ENCODE data around the gene YEATS2.

The YEATS2 gene

DNA sequence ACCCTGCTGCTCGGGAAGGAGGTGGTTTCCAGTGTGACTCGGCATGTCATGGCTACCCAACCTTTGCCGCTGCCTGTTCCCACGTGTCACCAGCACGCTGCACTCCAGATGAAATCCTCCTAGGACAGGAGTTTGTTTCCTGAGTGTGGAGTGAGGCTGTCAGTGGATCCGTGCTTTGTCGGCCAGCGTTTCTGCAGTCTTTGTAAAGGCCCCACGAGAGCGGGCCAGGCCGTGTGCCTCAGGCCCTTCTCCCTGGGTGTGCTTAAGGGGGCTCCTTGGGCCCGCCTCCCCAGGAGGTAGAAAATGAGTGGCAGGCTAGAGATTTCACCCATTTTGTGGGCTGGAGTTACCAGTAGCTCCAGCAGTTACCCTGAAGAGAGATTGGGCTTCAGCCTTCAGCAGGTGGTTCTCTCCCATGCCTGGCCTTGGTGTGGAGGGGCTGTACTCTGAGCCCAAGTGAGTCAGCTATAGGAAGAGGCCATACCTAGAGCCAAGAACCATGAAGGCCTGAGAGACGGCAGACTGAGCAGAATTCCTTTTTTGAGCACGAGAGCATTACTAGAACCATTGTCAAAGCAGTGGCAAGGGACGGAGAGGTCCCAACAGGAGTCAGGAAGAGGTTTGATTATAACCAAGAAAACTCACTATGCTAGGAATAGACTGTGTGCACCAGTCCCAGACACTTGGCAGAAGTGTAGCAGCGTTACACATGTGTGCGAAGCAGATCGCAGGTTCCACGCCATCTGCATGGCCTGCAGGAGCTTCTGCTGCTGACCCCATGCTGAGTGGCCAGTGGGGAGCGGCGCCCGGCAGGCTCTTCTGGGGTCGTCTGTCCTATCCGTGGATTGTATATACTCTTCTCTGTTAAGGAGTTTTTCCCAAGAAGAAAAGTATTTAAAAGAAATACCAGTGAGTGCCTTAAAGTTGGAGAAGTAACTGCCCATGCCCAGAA is 113.3 kb downstream of the YEATS2 start:
- no peak for DNase-seq (ENCODE audit: low read depth in 1 of 2, low spot score in 1 of 2)

DNA sequence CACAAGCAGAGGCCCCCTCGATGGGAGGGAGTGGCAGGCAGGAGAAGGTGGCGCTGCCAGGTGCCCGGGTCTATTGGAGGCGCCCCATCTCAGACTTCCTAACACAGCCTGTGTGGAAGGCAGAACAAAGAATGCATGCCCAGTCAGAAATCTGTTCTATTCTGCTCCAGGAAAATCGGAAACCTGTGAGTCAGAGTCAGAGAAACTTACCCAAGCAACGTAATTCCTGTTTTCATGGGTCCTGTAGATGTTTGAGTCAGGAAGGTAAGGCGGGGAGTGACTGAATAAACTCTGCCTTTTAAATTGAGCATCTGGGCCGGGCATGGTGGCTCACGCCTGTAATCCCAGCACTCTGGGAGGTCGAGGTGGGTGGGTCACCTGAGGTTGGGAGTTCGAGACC is 114.0 kb downstream of the YEATS2 start:
- DNase-seq (ENCODE audit: low read depth in 1 of 2, low spot score in 1 of 2) = no peak

DNA sequence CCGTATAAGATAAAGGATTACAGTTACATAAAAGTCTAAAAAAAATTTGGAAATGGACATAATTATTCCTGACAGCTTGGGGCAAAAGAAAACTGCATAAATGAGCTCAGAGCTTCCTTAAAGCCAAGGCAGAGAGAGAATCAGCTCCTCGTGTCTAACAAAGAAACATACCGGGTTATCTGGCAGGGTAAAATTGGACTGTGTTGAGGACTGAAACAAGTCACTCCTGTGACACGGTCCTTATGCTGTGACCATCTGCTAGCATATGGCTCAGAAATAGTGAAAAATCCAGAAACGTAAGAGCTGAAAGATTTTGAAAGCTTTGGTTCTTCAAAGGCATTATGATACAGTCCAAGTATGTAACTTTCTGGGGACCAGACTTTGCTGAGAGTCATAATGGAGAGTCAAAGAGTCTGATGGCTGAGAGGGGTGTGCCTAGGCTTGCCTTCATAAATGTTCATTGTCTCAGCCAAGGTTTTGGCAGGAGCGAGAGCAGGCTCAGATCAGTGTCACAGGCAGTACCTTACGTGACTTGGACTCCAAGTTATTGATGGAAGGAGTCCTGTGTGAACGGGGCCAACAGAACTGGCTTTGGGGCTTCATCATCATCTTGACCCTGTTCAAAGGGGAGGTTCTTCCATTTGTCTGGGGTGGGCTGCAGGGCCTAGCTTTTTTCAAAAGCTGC is 115.3 kb downstream of the YEATS2 start:
- DNase-seq (ENCODE audit: low read depth in 1 of 2, low spot score in 1 of 2) = no peak

- DNase-seq (ENCODE audit: low read depth in 1 of 2, low spot score in 1 of 2) = no peak
These were observed 116.6 kb downstream of the YEATS2 start for GRCh38 chr3:183814240-183814639.

- no peak for DNase-seq (ENCODE audit: low read depth in 1 of 2, low spot score in 1 of 2)
These were observed 118.0 kb downstream of the YEATS2 start for GRCh38 chr3:183815563-183815940.

DNA sequence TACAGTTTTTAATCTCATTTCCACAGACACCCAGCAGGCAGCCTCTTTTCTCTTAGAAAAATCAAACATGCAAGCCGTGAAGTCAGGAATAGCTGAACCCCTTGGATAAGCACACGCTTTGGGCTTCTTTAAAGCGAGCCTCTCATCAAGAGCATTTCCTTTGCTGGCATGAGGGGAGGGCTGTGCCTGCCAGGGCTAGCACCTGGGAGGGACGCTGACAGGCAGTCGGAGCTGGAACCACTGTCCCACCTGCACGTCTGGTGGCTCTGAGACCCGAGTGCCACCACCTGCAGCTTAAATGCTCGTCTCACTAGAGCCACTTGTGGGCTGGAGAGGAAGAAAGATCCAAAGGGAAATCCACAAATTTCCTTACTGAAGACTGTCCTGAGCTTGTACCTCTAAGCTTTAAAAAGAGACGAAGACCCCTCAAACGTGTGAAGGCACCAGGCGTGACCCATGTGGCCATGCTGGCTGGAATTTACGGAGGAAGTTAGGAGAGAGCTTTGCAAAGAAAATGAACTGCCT is 118.4 kb downstream of the YEATS2 start:
- DNase-seq (ENCODE audit: low read depth in 1 of 2, low spot score in 1 of 2) = no peak

DNA sequence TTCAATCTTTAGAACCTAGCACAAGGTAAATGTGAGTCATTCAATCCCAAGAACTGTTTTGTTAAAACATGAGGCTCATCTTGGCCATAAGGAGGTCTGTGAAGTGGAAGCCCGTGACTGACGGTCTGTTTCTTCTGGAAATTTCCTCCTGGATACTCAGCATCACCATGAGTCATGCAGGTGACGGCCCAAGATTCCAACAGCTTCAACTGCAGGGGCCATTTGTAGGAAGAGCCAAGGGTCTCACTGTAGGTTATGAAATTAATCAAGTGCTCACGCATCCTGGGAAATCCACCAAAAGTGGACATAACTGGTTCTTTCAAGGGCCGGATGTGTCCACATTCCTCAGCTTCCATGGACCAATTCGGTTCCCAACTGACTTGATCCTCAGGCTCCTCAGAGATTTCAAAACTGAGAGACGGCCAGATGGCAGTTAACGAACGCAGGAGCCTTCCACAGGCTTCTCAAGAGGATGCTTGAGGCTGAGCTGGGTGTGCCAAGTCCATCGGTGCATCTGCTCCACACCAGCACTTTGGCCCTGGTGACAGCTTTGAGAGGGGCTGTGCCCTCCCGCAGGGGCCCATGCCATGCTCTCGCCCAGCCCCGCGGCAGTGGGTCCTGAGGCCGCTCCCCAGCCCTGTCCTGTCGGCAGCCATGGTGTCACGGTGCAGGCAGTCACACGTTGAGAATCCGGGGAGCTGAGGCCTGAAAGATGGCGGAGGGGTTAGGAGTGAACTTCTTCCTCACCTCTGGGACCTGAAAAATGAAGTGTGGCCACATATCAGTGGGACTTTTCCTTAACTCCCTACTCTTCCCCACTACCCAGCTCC is 119.3 kb downstream of the YEATS2 start:
- DNase-seq (ENCODE audit: low read depth in 1 of 2, low spot score in 1 of 2) = no peak

GRCh38 chr3:183817639-183818038 is 120.0 kb downstream of the YEATS2 start:
- DNase-seq (ENCODE audit: low read depth in 1 of 2, low spot score in 1 of 2) = no peak

DNA sequence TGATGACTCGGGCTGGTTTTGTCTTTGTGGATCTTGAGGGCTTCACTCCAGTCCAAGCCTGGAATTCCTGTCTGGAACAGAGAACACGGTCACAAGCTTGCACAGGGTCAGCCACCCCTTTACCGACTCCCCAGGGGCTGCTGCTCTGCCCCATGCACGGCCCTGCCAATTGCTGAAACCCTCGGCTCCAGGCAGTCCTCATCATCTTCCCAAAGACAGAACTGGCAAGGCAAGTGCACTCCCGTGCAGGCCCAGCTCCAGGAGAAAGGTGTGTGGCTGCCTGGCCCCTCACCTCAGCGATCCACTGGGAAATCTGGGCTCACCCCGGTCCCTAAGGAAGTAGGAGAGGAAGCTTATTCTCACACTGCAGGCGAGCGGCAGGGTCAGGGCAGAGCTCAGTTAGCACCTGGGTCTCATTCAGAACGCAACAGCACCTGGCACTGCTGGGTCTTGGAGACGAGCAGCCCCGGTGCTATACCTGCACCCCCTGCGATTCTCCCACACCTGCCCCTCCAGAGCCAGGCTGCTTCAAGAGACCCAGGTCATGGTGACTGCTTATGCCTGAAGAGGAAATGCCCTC is 120.5 kb downstream of the YEATS2 start:
- no peak for DNase-seq (ENCODE audit: low read depth in 1 of 2, low spot score in 1 of 2)

- no peak for DNase-seq (ENCODE audit: low read depth in 1 of 2, low spot score in 1 of 2)
These were observed 121.4 kb downstream of the YEATS2 start for GRCh38 chr3:183818706-183819624.

DNA sequence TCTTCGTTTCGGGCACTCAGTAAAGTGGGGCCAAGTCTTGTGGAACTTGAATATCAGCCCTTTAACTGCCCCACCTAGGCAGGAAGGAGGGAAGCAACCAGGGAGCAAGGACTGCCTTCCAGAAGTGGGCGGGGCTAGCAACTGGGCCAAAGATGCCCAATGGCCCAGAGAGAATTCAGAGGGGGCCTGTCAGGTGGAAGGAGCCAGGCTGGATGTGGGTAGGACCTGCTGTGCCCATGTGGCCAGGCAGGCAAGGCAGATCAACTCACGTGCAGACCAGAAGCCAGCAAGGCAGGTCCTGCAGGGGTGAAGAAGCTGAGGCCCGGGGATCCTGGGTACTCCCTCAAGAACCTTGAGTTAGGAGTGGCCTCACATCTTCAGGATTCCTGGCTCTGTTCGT is 122.2 kb downstream of the YEATS2 start:
- DNase-seq (ENCODE audit: low read depth in 1 of 2, low spot score in 1 of 2) = no peak

GRCh38 chr3:183822631-183823030 is 125.0 kb downstream of the YEATS2 start:
- DNase-seq (ENCODE audit: low read depth in 1 of 2, low spot score in 1 of 2) = no peak

DNA sequence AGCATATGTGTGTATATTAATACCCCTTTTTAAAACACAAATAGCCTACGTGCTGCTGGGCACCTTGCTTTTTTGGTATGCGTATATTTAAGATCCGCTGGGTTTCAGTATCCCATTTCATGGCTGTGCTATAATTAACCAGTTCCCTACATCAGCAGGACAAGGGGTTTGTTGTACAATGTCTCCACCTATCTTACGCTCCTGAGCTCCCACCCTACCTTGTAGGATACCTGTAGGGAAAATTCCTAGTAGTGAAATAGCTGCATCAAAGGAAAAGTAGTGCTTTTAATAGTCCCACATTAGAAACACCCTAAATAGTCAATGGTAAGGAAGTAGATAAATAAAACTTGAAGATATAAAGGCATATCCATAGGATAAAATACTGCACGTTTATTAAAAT is 126.4 kb downstream of the YEATS2 start:
- DNase-seq (ENCODE audit: low read depth in 1 of 2, low spot score in 1 of 2) = no peak

GRCh38 chr3:183824761-183825455 is 127.3 kb downstream of the YEATS2 start:
- no peak for DNase-seq (ENCODE audit: low read depth in 1 of 2, low spot score in 1 of 2)

- peak in 1 of 2 donors; percentile 11 for DNase-seq (ENCODE audit: low read depth in 1 of 2, low spot score in 1 of 2)
These were observed 128.0 kb downstream of the YEATS2 start, which contains the start of gene MAP6D1 for GRCh38 chr3:183825456-183826161. Gene MAP6D1 (minus strand): TSS chr3:183825577. CDS start chr3:183825547, 30 bp downstream.

DNA sequence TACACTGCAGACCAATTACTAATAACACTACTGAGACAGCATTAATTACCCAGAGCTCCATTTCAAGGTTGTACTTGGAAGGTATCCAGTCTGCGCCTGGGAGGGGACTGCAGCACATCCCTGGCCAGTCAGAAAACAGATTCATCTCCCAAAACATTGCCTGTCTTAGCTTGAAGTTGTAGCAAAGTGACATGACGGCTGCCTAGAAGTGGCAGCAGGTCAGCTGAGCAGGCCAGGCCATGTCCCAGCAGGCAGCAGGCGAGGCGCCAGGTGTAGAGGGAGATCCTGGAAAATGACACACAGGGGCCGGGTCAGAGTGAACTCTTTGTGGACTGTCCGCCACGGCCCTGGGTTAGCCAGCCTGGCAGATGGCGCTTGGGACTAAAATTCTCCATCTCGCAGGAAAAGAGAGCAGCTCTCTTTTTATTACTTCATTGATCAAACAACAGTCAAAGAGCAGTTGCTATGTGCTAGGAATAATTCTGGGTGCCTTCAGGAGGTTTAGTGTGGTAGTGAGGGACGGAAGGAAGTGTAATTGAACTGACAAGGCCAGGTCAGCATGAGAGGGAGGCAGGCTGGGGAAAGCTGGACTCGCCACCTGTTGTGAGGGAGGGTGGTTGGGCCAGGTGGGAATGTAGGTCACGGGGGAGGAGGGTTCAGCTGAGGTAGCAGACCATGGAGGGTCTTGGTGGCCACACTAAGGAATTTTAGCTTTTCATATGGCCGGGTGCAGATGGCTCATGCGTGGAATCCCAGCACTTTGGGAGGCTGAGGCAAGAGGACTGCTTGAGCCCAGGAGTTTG is 129.1 kb downstream of the YEATS2 start:
- DNase-seq (ENCODE audit: low read depth in 1 of 2, low spot score in 1 of 2) = no peak

DNA sequence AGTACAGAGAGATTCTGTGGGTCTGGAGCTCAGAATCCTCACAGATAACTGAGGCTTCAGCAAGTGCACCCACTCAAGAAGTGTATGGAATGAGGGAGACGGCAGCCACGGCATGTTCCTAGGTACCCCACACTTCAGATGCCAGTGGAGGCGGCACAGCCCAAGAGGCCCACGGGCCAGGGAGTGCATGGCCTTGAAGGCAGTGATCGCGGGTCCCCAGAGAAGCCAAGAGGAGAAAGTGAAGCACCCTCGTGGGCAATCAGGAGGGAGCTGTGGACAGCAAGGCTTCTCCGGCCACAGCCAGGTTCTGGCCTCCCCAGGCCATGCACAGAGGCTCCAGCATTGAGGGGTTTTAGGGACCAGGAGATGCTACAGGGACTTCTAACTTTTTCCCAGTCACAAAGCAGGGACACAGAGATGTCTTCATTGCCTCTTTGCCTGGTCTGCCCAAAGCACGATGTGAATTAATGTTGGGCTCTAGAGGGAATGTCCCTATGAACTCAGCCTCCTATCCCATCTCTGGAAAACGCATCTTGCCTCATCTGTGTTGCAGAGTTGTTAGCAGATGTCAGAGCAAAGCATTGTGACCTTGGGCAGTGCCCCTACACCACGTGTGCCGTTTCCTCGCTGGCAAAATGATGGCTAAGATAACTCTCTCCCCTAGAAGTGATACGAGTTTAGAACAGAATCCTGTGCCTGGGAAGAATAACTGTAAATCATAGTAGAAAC is 130.4 kb downstream of the YEATS2 start:
- DNase-seq (ENCODE audit: low read depth in 1 of 2, low spot score in 1 of 2) = no peak
